GM21515 (cell line): ENCODE measurements around the gene SLC16A13.
A peak's percentile ranks its signal among the peaks of the same experiment; 100 is the strongest.
"Not testable (repeated sequence)": the region's sequence is repeated elsewhere in the genome, so short reads cannot be mapped to it uniquely, and the experiment has no call there.

ENCODE experiments used
- ATAC-seq: cut with Tn5 transposase; IDR thresholded peaks from one replicate; pipeline ENCODE4 v1.9.1; 2021; ENCODE audit not compliant: unreplicated experiment

The SLC16A13 gene, protein sequence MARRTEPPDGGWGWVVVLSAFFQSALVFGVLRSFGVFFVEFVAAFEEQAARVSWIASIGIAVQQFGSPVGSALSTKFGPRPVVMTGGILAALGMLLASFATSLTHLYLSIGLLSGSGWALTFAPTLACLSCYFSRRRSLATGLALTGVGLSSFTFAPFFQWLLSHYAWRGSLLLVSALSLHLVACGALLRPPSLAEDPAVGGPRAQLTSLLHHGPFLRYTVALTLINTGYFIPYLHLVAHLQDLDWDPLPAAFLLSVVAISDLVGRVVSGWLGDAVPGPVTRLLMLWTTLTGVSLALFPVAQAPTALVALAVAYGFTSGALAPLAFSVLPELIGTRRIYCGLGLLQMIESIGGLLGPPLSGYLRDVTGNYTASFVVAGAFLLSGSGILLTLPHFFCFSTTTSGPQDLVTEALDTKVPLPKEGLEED

DNA sequence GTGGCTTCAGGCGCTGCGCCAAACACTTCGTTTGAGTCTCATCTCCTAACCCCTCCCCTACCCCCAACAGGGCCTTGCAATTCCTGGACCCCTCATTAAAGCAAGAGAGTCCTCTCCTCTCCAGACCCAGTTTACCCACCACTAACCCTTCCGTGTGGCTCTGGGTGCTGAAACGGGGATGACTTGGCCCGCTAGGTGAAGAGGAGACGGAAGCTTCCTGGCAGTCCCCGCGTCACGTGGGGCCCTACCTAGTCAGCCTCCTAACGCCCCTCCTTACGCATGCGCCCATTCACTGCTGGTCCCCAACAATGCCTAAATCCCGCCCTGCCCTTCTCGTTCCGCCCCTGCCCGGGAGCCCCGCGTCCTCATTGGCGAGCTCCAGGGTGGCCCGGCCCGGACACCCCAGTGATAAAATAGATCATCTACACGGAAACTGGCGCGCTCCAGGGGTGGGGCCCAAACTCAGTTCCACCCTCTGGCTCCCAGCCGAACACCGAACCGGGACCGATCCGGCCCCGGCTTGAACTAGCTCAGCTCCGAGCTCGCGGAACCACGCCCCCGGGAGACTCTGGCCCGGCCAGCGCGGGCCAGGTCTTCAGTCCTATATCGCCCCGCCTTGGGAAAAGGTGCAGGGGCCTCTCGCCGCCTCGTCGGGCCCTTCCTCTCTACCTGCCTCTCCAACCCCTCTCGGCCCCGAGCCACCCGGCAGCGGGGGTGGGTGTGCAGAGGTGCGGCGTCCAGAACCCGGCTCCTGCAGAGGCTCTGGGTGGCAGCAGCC is at the start of gene SLC16A13:
Gene SLC16A13, plus strand, starts transcription at position 425 of the 778 bp plus-strand sequence. CDS start 368 bp downstream, outside the sequence.
- peak; percentile 83 for ATAC-seq

DNA sequence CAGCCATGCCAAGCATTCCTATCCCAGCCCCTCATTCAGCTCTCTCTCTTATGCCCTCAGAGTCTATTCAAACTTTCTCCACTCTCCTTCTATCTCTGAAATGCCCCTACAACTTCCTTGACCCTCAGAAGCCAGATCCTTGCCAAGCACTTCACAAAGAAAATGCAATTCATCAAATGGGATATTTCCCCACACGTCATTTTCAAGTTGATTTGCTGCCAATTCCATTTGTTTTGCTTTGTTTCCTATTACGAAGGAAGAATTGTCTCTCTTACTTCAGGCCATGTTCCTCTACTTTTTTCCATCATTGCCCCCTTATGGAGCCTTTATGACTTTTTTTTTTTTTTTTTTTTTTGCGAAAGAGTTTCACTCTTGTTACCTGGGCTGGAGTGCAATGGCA is 49.1 kb upstream of the SLC16A13 start:
- no peak for ATAC-seq

DNA sequence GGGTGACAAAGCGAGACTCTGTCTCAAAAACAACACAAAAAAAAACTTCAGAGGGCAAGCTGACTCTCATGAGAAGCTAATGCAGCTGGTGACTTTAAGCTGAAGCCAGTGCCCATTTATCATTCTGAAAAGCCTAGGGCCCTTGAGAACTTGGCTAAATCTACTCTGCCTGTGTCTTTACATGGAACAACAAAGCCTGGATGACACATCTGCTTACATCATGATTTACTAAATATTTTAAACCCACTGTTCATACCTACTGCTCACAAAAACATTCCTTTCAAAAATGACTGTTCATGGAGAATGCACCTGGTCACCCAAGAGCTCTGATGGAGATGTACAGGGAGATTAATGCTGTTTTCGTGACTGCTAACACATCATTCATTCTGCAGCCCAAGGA is 46.0 kb upstream of the SLC16A13 start:
- ATAC-seq, result no peak

DNA sequence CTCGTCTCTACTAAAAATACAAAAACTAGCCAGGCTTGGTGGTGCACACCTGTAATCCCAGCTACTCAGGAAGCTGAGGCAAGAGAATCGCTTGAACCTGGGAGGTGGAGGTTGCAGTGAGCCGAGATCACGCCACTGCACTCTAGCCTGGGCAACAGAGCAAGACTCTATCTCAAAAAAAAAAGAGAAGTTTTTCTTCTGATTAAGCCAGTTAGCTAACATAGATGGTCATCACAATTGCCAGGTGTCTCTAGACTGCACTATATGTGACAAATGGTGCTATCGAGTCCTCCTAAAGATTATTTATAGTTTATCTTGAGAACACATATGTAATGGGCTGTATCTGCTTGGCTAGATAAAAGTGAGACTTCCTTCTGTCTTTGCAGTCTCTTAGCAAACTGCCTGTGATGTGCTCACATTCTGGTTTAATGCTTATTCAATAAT is 42.2 kb upstream of the SLC16A13 start:
- not testable (repeated sequence) for ATAC-seq

DNA sequence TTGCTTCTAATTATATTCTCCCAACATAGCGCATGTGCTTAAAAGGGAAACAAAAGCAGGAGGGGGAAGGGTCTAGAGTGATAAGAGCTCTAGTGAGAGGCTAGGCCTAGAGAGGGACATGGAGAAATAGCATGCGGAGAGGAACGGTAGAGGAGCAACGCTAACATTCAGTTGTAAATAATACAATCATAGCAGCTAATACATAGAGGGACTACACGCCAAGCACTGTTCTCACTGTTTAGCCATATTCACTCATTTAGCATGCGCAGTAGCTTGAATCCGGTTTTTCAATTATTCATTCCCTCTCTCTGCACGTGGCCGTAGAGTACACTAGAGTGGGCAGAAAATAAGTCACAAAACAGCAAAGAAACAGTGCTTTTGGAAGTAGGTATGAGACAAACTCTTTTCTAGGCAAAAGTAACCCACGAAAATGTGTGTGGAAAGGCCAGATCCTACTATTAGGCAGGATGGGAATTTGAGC is 41.7 kb upstream of the SLC16A13 start:
- ATAC-seq, result no peak

DNA sequence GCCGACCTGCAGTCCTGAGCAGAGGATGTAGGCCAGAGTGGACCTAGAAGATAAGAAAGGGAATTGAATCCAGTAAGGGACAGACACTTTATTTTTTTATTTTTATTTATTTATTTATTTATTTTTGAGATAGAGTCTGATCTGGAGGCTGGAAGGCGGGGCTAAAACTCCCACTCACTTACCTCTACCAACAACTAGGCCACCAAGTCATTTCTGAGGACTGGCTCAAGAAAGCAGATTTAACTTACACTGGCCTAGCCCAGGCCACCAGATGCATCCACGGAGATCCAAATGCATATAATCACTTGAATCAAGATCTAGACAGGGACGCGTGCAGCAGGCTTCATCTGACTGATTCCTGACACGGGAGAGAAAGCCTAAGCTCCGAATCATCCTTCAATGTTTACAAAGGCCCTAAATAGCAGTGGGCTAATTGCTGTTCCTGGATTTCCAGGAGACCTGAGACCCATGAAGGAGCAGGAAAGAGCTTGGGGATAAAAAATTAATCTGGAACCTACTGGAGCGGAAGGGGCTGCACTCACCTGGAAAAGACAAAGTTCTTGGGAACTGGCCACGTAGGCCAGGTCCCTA is 41.1 kb upstream of the SLC16A13 start:
- ATAC-seq, result no peak

DNA sequence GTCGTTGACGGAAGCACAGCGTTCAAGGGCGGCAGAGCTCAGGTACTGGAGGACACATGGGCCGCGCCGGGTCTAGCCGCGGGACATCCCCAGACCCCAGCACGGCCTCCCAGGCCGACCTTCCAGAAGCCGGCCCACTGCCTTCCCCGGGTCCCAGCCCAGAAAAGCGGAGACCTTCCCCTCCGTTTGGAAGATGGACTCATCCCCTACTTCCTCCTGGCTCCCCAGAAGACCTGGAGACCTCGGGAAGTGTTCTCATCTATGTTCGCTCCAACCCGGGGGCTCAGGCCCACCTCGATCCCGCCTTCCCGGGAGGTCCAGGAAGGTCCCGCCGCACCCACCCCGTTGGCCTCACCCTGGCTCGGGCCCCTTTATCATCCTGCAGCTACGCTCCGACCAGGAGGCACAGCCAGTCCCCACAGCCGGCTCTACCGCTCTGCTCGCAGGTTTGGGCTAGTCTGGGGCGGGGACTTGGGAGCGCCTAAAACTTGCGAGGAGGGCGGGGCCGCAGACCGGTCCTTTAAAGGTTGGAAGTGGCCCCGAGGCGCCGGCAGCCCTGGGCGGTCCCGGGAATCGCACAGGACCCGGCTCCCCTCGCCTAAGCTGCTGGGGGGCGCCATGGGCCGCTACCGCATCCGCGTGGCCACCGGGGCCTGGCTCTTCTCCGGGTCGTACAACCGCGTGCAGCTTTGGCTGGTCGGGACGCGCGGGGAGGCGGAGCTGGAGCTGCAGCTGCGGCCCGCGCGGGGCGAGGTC is 40.1 kb upstream of the SLC16A13 start, which contains the start of gene ALOX12:
Gene ALOX12, plus strand, starts transcription at position 550 of the 756 bp plus-strand sequence. Its CDS starts 69 bp downstream, at position 619.
- ATAC-seq, result no peak

DNA sequence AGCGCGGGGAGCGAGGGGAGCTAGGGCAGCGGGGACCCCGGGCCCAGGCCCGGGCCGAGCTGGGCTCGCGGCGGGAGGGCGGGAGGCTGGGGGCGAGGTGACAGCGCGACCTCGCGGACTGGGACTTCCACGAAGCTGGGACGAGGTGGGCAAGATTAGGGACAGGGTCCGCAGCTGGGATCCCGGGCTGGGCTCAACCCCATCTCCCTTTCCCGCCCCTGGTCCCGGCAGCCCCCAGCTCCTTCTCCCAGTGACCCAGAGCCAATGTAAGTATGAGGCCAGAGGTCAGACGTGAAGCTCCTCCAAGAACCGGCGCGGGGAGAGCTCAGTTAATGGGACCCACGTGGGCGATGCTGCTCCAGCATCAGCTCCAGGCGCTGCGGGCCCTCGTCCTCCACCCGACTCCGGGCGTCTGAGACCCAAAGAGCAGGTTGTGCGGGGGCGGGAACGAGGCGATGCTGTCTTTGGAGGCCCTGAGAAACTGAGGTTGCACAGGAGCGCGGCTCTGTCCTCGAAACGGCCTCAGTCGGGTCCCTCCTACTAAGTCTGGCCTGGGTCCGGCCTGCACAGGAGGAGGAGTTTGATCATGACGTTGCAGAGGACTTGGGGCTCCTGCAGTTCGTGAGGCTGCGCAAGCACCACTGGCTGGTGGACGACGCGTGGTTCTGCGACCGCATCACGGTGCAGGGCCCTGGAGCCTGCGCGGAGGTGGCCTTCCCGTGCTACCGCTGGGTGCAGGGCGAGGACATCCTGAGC is 39.4 kb upstream of the SLC16A13 start:
- no peak for ATAC-seq

DNA sequence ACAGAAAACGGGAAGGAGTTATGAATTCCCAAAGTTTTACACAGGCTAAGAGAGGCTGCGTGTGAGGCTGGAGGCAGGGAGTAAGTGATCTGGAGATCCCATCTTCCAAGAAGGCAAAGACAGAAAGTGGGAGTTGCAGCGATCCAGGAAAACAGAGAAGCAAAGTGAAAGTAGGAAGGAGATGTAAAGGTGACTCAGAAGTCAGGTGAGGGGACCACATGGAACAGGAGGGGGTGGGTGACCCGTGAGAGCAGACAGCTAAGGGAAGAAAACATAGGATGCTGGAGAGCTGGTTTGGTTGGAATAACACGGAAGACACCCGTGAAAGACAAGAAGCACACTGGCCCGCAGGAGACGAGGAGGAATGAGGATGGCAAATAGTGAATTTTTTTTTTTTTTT is 38.6 kb upstream of the SLC16A13 start:
- ATAC-seq, result no peak

DNA sequence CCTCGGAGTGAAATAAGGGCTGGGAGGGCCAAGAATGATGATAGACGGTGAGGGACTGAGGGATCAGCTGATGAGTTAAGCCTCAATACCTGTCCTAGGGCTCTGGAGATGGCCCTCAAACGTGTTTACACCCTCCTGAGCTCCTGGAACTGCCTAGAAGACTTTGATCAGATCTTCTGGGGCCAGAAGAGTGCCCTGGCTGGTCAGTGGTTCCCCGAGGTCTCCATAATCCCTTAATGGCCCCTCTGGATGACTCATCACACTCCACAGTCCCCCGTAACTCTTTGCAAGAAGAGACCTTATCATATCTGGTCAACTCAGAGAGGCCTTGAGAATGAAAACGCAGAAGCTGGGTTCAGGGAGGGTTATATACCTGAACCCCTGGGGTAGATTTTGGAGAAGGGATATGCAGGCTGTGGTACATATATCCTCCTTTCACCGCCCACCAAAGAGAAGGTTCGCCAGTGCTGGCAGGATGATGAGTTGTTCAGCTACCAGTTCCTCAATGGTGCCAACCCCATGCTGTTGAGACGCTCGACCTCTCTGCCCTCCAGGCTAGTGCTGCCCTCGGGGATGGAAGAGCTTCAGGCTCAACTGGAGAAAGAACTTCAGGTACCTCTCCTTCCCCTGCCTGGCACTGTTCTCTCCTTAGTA is 36.8 kb upstream of the SLC16A13 start:
- ATAC-seq, result no peak

DNA sequence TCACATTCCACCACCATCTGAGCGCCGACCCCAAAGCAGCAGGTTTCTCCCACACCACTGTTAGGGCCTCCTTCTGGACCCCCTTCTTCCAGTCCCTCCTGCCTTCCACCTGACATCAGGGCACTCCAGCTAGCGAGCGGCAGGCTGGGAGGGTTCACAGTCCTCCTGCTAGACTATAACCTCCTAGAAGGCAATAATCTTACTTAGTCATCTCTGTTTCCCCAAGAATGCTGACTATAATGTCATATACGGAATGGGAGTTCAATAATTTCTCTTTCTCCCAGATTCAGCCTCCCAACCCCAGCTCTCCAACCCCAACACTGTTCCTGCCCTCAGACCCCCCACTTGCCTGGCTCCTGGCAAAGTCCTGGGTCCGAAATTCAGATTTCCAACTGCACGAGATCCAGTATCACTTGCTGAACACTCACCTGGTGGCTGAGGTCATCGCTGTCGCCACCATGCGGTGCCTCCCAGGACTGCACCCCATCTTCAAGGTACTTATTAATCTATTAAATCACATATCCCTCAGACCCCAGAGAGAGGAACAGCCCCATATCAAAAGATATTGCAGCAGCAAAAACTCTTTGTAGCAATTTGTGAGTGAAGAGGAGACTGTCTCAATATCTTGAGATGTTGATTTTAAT is 34.4 kb upstream of the SLC16A13 start:
- no peak for ATAC-seq

DNA sequence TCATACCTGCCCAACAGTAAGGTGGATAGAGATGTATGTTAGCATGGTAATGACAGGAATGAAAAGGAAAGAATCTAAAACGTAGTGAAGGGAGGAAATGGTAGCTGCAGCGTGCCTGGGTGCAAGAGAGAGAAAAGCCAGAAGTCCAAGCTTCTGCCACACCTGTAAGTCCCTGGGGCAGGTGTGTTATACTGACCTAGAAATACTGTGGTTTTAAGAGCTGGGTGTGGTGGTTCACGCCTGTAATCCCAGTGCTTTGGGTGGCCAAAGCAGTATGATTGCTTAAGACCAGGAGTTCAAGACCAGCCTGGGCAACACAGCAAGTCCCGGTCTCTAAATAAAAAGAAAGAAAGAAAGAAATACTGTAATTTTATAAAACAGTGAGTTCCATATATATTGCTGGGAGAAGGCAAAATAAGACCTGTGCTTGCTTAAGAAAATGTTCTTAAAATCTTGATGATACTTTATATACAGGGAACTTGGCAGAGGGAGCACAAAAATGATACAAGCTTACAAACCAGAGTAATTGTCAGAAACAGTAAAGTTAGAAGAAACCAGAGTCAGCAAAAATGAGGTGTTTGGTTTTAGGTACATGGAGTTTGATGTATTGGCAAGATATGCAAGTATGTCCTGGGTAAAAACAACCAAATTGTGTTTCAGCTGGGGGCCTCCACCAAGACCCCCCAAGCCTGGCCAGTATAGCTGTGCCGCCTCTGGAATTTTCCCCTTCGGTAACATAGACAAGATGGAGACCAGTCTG is 33.3 kb upstream of the SLC16A13 start:
- ATAC-seq, result no peak

DNA sequence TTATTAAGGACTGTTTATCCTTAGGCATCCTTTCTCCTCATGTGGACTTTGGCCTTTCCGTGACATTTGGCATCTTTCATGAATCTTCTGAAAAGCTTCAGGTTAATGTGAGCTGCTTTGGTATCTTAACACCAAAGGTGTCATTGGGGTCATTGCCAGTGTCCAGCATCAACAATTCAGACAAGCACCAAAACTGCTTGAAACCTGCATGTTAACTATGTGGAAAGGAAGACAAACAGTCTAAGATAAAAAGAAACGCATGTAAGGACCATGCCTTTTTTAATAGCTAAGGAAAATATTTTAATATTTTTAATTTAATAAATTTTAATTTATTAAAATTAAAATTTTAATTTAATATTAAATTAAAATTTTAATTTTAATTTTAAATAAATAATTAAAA is 32.1 kb upstream of the SLC16A13 start:
- no peak for ATAC-seq

DNA sequence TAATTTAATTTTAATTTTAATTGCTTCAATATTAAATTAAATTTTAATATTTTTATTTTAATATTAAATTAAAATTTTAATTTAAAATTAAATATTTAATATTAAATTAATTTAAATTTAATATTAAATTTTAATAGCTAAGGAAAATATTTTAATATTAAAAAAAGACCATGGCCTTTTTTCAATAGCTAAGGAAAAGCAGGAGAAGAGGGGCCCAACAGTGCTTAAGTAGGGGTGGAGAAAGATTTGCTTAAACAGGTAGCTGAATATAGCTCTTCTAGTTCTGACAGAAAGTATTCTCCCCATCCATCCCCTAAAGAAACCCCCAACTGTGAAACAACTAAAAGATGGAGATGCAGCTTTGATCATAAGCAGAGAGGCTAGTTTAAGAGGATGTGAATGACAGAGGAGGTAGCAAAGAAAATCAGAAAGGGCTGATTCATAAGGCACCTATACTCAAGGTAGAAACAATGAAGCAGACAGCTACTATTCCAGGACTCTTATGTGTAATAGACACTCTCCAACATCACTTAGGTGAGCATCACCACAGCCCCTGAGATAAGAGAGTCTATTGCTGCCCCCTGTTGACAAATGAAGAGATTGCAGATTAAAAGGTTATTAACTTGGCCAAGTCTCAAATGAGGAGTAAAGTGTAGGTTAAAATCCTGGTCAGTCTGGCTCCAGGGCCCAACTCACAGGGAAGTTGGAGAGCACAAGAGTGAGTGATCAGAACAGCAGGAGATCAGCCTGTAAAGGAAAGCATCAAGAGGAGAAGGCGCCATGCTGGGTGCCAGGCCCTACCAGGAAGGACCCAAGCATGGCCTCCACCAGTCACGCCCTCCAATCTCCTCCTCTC is 31.2 kb upstream of the SLC16A13 start:
- no peak for ATAC-seq

DNA sequence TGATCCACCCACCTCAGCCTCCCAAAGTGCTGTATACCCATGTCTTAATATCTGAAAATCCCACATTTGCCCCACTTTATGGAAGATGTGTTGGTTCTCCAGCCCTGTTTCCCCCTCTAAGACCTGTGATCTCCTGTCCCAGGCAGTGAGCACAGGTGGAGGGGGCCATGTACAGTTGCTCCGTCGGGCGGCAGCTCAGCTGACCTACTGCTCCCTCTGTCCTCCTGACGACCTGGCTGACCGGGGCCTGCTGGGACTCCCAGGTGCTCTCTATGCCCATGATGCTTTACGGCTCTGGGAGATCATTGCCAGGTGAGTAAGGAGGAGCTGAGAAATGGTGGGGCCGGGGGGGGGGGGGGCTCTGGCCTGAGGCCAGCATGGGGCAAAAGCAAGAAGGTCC is 30.1 kb upstream of the SLC16A13 start:
- no peak for ATAC-seq

DNA sequence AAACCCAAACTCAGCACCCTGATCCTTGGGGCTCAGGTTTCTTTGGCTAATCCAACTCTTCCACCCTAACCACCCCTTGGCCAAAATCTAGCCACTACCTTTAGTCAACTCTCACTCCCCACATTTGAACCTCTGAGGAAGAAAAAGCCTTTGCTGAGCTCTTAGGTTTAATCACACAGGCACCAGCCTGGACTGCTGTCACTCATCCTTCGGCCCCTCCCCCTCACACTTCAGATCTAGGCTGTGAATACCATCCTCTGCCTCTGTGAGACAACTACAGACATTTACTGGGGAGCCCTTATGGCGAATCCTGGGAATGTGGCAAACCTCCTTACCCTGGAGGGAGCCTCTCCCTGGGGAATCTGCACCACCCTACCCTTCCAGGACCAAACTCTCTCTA is 28.7 kb upstream of the SLC16A13 start:
- ATAC-seq, result no peak

DNA sequence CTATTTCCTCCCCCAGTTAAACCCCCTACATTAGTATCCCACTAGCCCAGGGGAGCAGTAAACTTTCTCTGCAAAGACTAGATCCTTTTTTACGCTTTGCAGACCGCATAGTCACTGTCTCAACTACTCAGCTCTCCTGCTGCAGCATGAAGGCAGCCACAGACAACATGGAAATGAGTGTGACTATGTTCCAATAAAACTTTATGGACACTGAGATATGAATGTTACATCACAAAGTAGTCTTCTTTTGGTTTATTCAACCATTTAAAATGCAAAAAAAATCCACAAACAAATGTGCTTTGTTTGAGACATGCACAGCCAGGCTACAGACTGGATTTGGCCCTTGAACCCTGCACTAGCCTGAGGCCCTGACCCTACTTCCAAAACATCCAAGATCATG is 25.3 kb upstream of the SLC16A13 start:
- ATAC-seq, result no peak
